H1 (cell line): ENCODE measurements around the gene NT5DC3. TPM values are rescaled to one million over a fixed set of nuclear protein-coding genes. Genes with fewer than 3 reads are reported as not detected.

Experiments
- BCL11A ChIP-seq, 2 experiments: IDR thresholded peaks; one replicate each; pipeline ENCODE4 v1.6.1; 2011; ENCODE audit warnings: low read depth in 2 of 2, low read length in 2 of 2, mild to moderate bottlenecking in 2 of 2
- CEBPB ChIP-seq: IDR thresholded peaks from 2 replicates; pipeline ENCODE4 v1.6.1; 2012; ENCODE audit warnings: low read depth, low read length
- HDAC2 ChIP-seq, 2 experiments: fragments of 300-600 bp in 1 of 2; sonication (generic) in 1 of 2; IDR thresholded peaks; 2 replicates each; pipeline ENCODE4 v1.6.1; 2011 to 2012; ENCODE audit warnings: low read depth in 2 of 2, low read length in 2 of 2, mild to moderate bottlenecking in 2 of 2, moderate library complexity in 2 of 2, borderline replicate concordance in 1 of 2, inconsistent platforms in 1 of 2
- NRF1 ChIP-seq: IDR thresholded peaks from 2 replicates; pipeline ENCODE4 v1.6.1; 2011; ENCODE audit warnings: mild to moderate bottlenecking, low read depth, low read length, improper control_type of control experiment
- POLR2AphosphoS5 ChIP-seq: IDR thresholded peaks from 2 replicates; pipeline ENCODE4 v1.6.1; 2011; ENCODE audit warnings: low read depth, low read length
- RAD21 ChIP-seq, 2 experiments: IDR thresholded peaks in 1 of 2; conservative IDR thresholded peaks in 1 of 2; 2 replicates each; pipeline ENCODE4 v1.6.1; 2011; ENCODE audit warnings: low read depth in 2 of 2, low read length in 2 of 2, improper control_type of control experiment in 1 of 2, inconsistent platforms in 1 of 2, mild to moderate bottlenecking in 1 of 2, moderate library complexity in 1 of 2
- SP2 ChIP-seq: IDR thresholded peaks from 2 replicates; pipeline ENCODE4 v1.6.1; 2012; ENCODE audit warnings: mild to moderate bottlenecking, low read length, inconsistent platforms
- TBP ChIP-seq: IDR thresholded peaks from 2 replicates; pipeline ENCODE4 v1.6.1; 2011; ENCODE audit warnings: low read depth, low read length, improper control_type of control experiment
- polyA plus RNA-seq, 7 experiments: library from polyadenylated mRNA; depleted of rRNA in 3 of 7; stranded (reverse) in 5 of 7; unstranded in 2 of 7; fragments of >200 nt in 5 of 7; fragments of 200-250 nt in 2 of 7; gene quantifications; 1 replicate in 5 of 7; 2 replicates in 1 of 7; 4 replicates in 1 of 7; pipeline versions ENCODE4 v1.2.1 to v1.2.3, GENCODE V29; 2011 to 2013; ENCODE audit warnings: missing spikeins in 2 of 7, mixed read lengths in 2 of 7
- total RNA-seq: library from RNA; stranded (reverse); fragmentation: NEBNext Ultra II Directional; extraction: Animal tissue kit (Norgen Biotek cat#: 25700); gene quantifications from 2 replicates; pipeline ENCODE4 v1.2.1, GENCODE V29; 2021

NT5DC3 gene
- total and polyA plus RNA-seq, 2 of the 8 experiments (the other 6 are each of a cell fraction or from before 2014, with no cell fraction given): 5.4 to 14.8 TPM

DNA sequence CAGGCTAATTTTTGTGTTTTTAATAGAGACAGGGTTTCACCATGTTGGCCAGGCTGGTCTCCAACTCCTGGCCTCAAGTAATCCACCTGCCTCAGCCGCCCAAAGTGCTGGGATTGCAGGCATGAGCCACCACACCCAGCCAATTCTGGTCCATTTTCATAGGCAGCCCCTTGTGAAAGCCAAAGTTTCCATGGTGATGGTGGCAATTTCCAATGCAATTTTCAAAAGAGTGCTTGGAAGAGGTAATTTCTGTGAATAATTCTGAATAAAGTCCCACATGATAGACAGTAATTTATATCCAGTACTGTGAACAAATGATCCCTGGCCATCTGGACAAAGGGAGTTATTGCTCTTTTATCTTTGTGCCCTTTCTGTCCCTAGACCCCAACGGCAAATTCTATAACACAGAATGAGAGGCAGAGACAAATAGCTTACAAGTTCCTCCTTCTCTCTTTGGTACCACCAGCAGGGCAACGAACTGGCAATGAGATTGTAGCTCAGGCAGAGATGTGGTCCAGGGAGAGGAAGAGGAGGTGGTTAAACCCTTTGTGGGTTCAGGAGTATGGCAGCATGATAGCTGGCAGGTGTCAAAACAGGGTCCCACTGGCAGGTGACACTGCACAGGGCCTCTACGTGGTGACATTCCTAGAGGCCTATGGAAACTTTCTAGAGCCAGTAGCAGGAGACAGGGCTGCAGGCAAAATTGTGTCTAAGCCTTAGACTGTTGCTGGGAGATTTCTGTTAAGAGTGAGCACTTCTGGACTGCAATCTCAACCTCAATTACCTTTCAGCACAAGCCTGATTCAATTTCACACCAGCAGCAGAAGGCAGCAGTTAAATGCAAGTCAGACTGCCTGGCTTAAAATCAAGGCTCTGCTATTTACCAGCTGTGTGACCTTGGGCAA lies 46.5 kb downstream of the NT5DC3 start (continued):
- no peak for TF ChIP-seq HDAC2 (IDR thresholded peaks at IDR 0.05; ENCODE audit: borderline replicate concordance in 1 of 2, low read depth in 2 of 2, low read length in 2 of 2)
- TF ChIP-seq POLR2AphosphoS5: no peak
- no peak for TF ChIP-seq BCL11A (IDR thresholded peaks at IDR 0.05; ENCODE audit: low read depth in 2 of 2, low read length in 2 of 2)
- no peak for TF ChIP-seq NRF1
- TF ChIP-seq RAD21 (IDR thresholded peaks at IDR 0.05 in 1 of 2, conservative IDR thresholded peaks at IDR 0.05 in 1 of 2; ENCODE audit: low read depth in 2 of 2, low read length in 2 of 2): no peak
- no peak for TF ChIP-seq SP2
- no peak for TF ChIP-seq CEBPB
- no peak for TF ChIP-seq TBP
